Effector CD4-positive, alpha-beta T cell (primary cell): ENCODE measurements around the gene ALG1L2.
"Not testable (repeated sequence)": the region's sequence is repeated elsewhere in the genome, so short reads cannot be mapped to it uniquely, and the experiment has no call there.

Experiments used
- DNase-seq: peaks from one replicate; pipeline ENCODE4 v3.0.0-alpha.2; 2020

The ALG1L2 gene

DNA sequence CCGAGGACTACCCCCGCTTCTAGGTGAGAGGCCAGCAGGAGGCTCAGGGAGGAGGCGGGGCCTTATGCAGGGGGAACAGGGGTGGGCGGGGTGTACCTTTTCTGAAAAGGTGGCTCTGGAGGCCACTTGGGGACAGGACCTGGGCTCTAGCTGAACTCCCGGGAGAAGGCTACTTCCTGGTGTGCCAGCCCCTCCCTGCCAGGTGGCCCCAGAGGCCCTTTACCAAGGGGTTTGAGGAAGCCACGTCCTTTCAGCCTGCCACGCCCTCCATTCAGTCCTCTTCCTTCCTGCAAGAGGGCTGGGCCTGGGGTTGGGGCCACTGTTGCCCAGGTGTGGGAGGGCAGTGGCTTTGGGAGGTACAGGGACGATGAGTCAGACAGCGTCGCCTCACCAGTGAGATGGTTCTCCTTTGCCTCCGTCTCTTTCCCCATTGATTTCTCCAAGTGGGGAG lies 12.9 kb downstream of the ALG1L2 start:
- not testable (repeated sequence) for DNase-seq

- not testable (repeated sequence) for DNase-seq
Observed at GRCh38 chr3:130095858-130096257, 14.2 kb downstream of the ALG1L2 start.

- not testable (repeated sequence) for DNase-seq
Observed at GRCh38 chr3:130097096-130097495, 15.5 kb downstream of the ALG1L2 start.

- DNase-seq: peak; percentile 21
Observed at GRCh38 chr3:130097690-130098638, 16.3 kb downstream of the ALG1L2 start.

- not testable (repeated sequence) for DNase-seq
Observed at GRCh38 chr3:130098639-130099385, 17.2 kb downstream of the ALG1L2 start.

DNA sequence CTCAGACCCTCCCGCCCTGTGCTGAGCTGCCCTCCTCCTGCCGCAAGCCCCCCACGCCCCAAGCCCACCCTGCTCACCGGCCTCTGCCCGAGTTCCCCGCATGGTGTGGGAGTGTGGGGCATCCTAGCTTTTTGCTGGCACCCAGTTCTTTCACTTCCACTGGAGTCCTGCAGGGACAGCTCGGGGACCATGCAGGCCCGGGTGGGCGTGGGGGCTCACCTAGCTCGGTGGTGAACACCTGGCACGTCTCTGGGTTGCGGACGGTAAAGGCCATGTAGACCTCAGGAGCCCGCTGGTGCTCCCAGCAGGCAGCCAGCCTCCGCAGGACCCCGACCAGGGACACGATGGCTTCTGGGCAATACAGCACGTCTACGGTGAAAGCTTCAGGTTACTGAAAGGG lies 20.9 kb downstream of the ALG1L2 start:
- not testable (repeated sequence) for DNase-seq

DNA sequence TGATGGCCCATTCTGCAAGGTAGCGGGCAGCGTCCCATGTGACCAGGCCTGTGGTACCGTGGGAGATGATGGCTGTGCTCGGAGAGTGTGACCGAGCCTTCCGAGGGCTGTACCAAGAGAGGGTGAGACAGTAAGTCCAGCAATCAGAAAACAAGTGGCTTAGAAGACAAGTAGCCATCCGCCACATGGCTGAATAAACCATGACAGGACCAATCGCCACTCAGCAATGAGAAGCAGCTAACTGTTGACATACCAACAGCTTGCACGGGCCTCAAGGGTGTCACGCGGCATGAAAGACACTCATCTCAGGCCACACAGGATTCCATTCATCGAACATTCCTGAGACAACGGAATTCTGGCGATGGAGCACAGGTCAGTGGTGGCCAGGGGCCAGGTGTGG lies 22.6 kb downstream of the ALG1L2 start:
- DNase-seq: not testable (repeated sequence)

DNA sequence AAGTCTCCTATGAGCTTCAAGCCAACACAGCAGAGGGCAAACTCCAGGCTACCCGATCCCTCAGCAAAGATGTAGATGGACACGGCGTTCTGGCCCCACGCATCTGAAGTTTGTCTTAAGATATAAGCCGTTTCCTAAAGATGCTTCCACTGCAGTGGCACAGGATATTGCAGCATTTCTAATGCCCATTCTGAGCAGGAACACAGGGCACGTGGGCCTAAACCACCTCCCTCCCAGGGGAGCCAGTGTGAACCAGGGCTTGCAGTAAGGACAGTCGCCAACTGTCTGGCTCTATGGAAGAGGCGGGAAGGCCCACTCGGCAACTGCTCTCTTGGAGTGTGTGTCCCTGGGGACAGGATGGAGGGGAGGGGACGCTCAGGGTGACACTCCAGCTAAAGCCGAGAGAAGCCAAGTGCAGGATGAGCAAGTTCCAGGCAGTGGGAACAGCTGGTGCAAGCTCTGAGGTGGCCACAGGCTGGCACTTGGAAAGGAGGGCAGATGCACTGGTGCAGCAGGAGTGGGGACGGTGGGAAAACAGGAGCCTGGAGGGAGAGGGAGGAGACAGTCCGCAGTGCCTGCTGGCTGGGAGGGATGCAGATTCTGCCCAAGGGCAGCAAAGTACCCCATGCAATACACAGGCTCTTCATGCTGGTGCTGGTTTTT lies 25.8 kb downstream of the ALG1L2 start:
- DNase-seq: not testable (repeated sequence)

DNA sequence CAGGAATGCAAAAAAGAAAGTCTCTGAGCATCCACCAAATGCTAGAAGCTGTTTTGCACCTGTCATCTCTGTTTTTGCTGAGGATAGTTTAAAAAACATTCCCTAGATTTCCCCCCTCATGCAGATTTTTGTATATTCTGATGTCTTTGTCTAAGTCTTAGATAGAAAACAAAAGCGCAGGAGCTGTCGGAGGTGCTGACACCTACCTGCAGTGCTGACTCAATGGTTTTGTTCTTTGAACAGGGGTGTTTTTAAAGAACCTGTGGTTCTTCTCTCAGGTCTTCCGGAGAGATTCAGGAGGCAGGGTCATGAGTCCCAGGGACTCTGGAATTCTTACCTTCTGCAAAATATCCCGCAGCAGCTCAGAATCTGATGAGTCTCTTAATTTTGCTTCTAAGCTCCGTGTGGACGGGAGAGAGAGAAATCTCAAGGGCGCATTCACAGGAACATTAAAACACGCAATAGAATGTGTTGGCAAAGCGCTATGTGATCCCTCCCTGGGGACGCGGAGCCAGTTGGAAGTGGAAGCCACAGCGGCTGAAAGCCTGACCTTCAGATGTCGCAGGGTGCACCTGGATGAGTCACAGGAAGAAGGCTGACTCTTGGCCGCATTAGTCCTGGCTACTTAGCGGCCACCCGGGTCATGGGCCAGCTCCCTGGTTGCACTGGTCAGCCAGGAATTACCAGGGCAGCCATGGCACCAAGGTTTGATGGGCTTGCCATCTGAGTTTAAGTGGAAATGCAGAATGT lies 27.4 kb downstream of the ALG1L2 start:
- DNase-seq: not testable (repeated sequence)

GRCh38 chr3:130110386-130111169 lies 28.9 kb downstream of the ALG1L2 start:
- DNase-seq: not testable (repeated sequence)

DNA sequence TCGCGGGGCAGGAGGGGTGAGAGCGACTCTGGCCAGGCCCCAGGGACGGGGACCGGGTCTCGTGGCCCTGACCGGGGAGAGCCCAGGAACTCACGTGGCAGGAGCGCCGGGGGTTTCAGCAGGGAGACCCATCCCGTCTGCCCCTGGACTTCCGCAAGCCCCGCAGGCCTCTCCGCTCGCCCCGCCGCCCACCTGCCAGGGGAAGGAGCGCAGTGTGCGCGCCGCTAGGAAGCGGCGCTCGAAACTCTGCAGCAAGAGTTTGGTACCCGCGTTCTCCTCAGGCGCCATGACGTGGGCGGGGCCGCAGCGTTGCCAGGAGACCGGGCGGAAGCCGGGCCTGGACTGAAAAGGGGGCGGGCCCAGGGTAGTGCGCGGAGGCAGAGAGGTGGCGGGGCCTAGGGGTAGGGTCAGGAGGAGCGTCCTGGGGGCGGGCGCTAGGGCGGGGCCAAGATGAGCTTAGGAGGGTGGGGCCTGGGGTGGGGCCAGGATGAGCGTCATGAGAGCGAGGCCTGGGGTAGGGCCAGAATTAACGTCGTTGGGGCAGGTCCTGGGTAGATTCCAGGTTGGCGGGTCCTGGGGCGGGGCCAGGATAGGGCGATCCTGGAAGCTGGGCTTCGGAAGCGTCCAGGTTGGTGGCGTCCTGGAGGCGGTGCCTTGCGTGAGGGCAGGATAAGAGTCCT lies 29.7 kb downstream of the ALG1L2 start:
- peak; percentile 99 for DNase-seq

DNA sequence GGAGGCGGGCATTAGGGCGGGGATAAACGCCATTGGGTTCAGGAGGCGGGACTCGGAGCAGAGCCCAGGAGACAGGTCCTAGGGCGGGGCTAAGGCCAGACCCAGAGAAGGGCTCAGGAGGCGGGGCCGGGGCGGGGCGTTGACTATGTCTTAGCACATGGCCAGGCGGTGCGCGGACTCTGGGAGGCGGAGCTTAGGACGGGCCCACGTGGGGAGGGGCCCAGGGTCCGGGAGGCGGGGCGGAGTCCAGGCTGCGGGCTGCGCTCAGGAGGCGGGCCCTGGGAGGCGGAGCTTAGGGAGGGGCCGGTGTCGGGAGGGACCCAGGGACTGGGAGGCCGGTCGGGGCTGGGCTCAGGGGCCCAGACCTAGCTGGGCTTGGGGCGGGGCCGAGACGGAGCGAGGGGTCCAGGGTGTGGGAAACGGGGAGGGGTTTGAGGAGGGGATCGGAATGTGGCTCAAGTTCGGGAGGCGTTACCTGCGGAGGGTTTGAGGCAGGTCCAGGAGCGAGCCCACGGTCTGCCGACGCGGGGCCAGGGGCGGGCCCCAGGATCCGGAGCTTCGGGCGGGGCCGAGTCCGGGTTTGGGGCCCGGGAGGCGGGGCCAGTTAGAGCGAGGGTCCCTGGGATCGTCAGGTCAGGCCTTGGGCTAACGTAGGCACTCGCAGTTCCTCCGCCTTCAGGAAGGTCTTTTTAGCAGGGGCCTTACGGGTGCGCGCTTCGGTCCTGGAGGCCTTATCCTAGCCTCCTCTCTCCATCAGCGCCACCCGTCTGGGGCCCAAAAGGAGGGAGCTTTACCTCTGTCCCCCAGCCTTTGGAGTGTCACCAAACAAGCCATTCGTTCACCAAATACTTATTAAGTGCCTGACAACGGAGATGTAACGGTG lies 30.5 kb downstream of the ALG1L2 start:
- peak; percentile 97 for DNase-seq

GRCh38 chr3:130112748-130113073 lies 31.1 kb downstream of the ALG1L2 start:
- DNase-seq: not testable (repeated sequence)

DNA sequence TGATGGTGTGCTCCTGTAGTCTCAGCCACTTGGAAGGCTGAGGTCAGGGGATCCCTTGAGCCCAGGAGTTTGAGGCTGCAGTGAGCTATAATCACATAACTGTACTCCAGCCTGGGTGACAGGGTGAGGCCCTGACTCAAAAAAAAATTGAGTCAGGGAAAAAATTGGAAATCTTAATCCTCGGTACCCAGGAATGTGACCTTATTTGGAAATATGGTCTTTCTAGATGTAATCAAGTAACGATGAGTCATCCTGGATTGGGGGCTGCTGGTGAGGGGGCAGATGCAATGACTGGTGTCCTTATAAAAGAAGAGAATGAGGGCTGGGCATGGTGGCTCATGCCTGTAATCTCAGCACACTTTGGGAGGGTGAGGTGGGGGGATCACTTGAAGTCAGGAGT lies 33.8 kb downstream of the ALG1L2 start:
- DNase-seq: not testable (repeated sequence)

- DNase-seq: no peak
Observed at GRCh38 chr3:130117933-130118332, 36.3 kb downstream of the ALG1L2 start.

GRCh38 chr3:130119824-130120223 lies 38.2 kb downstream of the ALG1L2 start:
- not testable (repeated sequence) for DNase-seq

DNA sequence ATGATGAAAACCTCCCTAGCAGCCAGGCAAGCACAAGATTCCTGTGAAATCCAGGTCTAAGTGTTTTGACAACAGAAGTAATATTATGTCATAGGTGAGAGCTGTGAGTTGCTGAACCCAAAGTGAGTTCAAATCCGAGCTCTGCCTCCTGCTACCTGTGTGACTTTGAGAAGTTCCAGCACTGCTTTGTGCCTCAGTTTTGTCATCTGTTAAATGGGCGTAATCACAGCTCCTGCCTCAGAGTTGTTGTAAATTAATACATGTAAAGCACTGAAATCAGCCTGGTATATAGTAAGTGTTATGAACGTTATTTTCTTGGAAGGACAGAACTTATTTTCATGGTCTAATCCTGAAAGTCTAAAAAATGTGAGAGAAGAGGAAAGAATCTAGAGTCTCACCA lies 38.7 kb downstream of the ALG1L2 start:
- not testable (repeated sequence) for DNase-seq

GRCh38 chr3:130122891-130123775 lies 41.5 kb downstream of the ALG1L2 start:
- not testable (repeated sequence) for DNase-seq

DNA sequence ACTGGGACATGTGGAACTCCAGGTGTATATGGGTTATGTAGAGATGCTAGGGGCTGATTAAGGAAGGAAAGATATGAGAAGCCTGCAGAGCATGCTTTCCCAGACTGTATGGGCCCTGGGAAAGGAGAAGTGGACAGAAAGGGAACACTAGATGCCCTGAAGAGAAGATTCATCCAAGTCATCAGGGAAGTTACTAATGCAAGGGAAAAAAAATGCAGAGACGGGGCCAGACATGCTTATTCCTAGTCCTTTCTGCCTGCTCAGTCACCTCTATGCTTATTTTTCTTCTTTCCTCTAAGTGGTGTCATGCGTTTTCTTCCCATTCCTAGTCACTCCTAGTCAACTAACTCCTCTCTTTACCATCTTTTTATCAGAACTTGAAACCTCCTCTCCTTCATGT lies 43.8 kb downstream of the ALG1L2 start:
- not testable (repeated sequence) for DNase-seq
